Left renal pelvis (tissue), 4 donors: ENCODE results near the gene DZIP1. TPM values are rescaled to one million over a fixed set of nuclear protein-coding genes. Genes with fewer than 3 reads are reported as not detected.

Experiments
- DNase-seq, 4 donors: peaks; one replicate each; pipeline ENCODE4 v3.0.0-alpha.2; 2013; ENCODE audit warnings: low read depth in 4 of 4, low spot score in 3 of 4
- polyA plus RNA-seq, 4 donors: library from polyadenylated mRNA; unstranded; fragments of 120-200 nt; gene quantifications; one replicate each; pipeline ENCODE4 v1.2.1, GENCODE V29; 2013; ENCODE audit not compliant: insufficient read length in 4 of 4

The DZIP1 gene
- polyA plus RNA-seq, 4 donors: 58.9 to 70.9 (median 66.3) TPM

DNA sequence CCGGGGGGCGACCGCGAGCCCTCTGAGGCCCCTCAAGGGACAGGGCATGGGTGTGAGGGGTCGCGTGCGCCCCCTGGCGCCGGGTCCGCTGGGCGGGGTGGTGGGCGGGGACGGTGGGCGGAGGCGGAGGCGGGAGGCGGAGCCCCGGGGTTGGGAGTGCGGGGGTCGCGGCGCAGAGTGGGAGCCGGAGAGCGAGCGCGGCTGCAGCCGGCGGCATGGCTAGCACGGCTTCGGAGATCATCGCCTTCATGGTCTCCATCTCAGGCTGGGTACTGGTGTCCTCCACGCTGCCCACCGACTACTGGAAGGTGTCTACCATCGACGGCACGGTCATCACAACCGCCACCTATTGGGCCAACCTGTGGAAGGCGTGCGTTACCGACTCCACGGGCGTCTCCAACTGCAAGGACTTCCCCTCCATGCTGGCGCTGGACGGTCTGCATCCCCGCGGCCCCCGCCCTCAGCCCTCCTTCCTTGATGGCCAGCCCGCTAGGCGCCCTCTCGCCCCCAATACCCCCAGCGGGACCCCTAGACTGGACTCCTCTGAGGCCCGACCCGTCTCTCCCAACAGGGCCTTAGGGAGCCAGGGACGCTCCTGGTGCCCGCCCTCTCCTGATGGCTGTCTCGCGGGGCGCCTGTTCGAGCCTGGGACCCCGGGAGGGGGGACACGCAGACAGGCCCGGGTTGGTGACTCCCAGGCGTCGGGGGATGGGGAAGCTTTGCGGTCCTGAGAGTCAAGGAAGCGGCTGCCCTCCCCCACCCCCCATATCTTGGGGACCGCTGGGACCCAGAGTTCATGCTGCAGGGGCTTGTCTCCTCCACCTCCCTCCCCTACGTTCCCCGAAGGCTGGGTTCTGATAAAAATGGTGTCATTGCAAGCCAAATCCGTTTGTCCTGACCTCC lies 91.7 kb downstream of the DZIP1 start, which contains the start of gene CLDN10:
Gene CLDN10 (plus strand): TSS at position 182 of the 903 bp plus-strand sequence. CDS start 34 bp downstream, at position 216.
- no peak for DNase-seq

- DNase-seq: no peak
Measured at GRCh38 chr13:95552208-95552538, 92.3 kb downstream of the DZIP1 start.

DNA sequence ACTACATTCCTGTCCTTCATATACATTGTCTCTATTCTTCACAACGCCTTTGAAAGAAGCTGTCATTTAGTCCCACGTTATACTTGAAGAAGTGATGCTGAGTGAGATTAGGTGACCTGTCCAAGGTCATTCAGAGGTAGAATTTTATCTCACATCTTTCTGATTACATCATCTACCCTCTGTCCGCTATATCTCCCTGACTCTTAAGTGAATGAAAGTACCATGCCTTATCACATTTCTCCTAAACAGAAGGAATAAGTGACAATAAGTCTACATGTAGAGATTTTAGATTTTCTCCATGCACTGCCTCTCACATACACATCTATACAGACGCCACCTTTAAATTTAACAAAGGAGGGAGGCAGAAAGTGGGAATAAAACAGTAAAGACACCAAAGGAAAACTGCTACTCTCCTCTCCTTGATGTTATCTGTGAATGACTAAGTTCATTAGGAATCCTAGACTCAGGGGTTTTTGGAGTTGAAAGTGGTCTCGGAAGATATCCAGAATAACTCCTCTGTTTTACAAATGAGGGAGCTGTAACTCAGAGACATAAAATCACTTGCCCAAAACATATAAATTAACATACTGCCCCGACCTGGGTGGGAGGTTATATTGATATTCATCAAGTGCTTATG lies 96.9 kb downstream of the DZIP1 start:
- DNase-seq: no peak

GRCh38 chr13:95546919-95547318 lies 97.6 kb downstream of the DZIP1 start:
- DNase-seq: no peak

- no peak for DNase-seq
Measured at GRCh38 chr13:95544293-95544692, 100.2 kb downstream of the DZIP1 start.

GRCh38 chr13:95541911-95542474 lies 102.5 kb downstream of the DZIP1 start:
- DNase-seq: no peak

GRCh38 chr13:95541308-95541707 lies 103.2 kb downstream of the DZIP1 start:
- no peak for DNase-seq

DNA sequence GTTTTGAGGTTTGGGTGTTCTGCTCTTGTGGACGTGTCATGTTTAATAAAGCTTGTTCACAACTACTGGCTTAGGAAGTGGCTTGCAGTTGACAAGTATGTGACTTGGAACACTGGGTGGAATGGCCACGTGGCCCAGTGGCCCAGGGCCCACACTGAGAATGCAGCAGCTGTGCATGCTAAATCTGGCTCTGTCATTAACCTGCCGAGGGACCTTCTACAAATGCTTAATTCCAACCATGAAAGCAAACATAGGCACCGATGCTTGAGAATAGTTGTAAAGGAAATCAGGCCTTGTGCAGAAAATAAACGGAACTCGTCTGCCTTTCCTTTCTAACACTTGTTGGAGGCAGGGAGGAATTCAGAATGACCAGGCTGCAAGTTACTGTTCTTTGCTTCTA lies 103.6 kb downstream of the DZIP1 start:
- no peak for DNase-seq

DNA sequence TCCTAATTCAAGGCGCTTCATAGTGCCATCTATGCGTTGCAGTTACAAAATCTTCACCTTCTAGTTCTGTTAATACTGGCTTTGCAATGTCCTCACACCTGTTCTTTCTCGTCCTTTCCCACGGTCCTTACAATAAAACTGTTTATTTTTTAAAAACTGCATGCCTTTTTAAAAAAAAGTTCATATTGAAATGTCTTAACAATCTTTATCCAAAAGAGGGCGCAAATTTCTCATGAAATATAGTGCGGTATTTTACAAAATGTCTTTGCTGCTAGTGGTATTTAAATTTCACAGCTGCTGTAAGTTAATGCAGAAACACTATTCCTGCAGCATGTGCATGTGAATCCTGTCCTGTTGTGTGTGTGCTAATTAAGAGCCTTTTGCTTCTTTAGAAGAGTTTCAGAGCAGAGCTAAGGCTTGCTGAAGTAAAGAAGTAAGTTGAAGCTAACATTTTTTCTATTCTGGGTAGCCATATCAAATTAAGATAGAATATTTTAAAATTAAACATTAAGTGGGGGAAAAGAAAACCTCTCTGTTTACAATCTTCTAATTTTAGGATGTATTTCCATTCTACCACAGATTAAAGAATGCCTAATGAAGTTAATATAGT lies 107.8 kb downstream of the DZIP1 start:
- no peak for DNase-seq

GRCh38 chr13:95535243-95535642 lies 109.3 kb downstream of the DZIP1 start:
- no peak for DNase-seq

- DNase-seq: no peak
Measured at GRCh38 chr13:95533545-95534160, 110.9 kb downstream of the DZIP1 start.

DNA sequence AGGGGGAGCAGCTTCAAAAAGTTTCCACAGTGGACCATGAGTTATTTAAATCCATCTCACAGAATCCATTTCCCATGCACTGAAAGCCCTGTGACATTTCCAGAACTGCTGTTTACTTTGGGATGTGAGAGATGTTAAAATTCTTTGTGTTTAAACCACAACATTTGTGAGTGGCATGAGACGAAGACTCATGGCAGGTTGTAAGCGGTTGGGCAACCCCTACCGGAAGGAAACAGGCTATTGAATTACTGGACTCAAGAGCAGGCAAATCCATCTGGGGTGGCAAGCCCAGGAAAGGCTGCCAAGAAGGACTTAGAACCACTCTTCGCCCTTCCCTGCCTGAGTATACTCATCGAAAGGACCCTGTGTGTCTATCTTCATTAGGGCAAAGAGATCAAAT lies 114.3 kb downstream of the DZIP1 start:
- no peak for DNase-seq

Other genes starting within 250 kb of the DZIP1 start
- 100 to 1,000 TPM in 2 of 4 donors, 10 to 100 TPM in 1, 1 to 10 TPM in 1; 3.9 to 119 (median 102) TPM for gene CLDN10, start 92.0 kb downstream of the DZIP1 start, polyA plus RNA-seq
- 10 to 100 TPM; 37.7 to 46.8 (median 40.6) TPM for gene DNAJC3, start 32.4 kb upstream of the DZIP1 start, polyA plus RNA-seq